RWPE1 (cell line): ENCODE results near the gene OR10H1.
A peak's percentile ranks its signal among the peaks of the same experiment; 100 is the strongest.
"Not testable (repeated sequence)": the region's sequence is repeated elsewhere in the genome, so short reads cannot be mapped to it uniquely, and the experiment has no call there.

Experiments used
- CTCF ChIA-PET: fragments of 350-600 bp; sonication (Branson Sonifier 250); formaldehyde crosslinking; extraction: SDS; loops from one replicate; lab custom pipeline; 2021; lab: Yijun Ruan, JAX
- POLR2A ChIA-PET: fragments of 400-600 bp; formaldehyde crosslinking; extraction: SDS; loops from one replicate; lab custom pipeline; 2020; ENCODE audit warnings: antibody characterized with exemption; ENCODE audit not compliant: low non-redundant PET; lab: Yijun Ruan, JAX
- DNase-seq: peaks from one replicate; pipeline ENCODE4 v3.0.0; 2012; ENCODE audit warnings: low spot score
- H3K27ac ChIP-seq: fragments of 450-650 bp; 2 replicates; pipeline ENCODE4 v1.5.1; 2017
- TF ChIP-seq, protein P1 (sequence below): fragments of 450-650 bp; conservative IDR thresholded peaks from 2 replicates; pipeline ENCODE4 v1.5.1; 2017; ENCODE audit warnings: low read depth, mild to moderate bottlenecking

The OR10H1 gene

DNA sequence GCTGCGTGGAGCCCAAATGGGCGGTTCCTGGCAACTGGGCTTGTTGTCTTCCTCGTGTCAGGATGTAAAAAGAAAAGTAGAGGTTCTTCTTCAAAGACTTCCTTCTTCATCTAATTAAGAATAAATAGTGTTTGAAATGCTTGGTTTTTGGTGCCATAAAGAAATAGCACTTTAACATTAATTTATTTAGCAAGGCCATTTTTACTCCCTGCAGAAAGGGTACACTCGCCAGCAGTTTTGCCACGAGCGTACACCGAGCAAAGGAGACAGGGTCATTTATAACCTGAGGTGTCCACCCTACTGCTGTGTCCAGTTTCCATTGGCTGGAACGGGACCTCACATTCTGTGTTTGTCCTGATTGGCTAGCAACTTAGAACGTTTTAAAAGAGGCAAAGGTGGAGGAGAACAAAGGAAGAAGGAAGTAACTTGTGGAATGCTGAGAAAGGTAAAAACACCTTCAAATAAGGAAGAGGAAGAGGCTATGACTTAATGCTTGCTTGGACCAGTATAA is 21.8 kb upstream of the OR10H1 start:
- DNase-seq: no peak
- TF ChIP-seq, protein P1, sequence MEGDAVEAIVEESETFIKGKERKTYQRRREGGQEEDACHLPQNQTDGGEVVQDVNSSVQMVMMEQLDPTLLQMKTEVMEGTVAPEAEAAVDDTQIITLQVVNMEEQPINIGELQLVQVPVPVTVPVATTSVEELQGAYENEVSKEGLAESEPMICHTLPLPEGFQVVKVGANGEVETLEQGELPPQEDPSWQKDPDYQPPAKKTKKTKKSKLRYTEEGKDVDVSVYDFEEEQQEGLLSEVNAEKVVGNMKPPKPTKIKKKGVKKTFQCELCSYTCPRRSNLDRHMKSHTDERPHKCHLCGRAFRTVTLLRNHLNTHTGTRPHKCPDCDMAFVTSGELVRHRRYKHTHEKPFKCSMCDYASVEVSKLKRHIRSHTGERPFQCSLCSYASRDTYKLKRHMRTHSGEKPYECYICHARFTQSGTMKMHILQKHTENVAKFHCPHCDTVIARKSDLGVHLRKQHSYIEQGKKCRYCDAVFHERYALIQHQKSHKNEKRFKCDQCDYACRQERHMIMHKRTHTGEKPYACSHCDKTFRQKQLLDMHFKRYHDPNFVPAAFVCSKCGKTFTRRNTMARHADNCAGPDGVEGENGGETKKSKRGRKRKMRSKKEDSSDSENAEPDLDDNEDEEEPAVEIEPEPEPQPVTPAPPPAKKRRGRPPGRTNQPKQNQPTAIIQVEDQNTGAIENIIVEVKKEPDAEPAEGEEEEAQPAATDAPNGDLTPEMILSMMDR: no peak
- ChIA-PET POLR2A (interaction anchor here (0.6 to 0.9 kb wide), 2 partner anchors 11 to 23 kb away, joined by 3 to 4 read pairs; no protein-coding TSS in a partner anchor), CTCF (interaction anchor here (0.5 to 1.7 kb wide), 2 partner anchors 27 to 73 kb away, joined by 5 to 7 read pairs; no protein-coding TSS in a partner anchor)
- peak overlapping the region; percentile 99 for H3K27ac ChIP-seq

DNA sequence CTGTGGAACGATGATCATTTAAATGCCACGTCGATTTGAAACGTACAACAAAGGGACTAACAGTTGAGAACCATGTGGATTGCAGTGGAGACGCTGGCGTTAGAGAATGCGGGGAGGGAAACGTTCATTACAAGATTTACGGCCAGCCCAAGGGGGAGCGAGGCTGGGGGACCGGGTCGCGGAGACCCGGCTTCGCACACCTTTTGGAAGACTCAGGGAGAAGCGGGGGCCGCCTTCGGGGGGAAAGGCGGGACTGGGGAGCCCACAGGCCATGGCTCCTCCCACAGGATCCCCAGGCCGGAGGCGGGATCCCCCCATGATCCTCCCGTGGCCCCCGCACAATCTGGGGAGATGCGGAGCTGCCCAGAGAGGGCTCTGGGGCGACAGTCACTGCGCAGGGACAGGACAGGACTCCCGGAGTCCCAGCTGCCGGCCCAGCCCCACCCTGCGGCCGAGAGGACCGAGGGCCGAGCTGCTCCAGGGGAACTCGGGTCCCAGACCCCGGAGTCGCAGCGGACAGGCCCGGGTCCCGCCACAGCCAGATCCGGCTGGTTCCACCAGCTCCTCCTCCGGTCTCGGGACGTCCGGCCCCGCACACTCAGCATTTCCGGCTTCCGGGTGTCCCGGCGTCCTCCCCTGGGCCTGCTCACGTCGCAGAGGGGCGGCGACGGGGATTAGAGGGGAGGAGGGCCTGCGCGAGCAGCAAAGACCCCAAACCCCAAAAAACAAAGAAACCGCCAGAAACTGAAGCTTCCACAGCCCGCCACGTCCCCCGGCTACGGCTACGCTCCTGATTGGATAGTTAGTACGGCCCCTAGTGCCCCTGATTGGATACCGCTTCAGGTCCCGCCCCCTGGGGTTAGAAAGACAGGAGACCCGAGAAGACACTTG is 21.1 kb upstream of the OR10H1 start:
- peak overlapping the region; percentile 99 for H3K27ac ChIP-seq
- POLR2A ChIA-PET: interaction anchor here (0.5 to 0.9 kb wide), 4 partner anchors 10 to 271 kb away, joined by 3 to 4 read pairs (median 3); no protein-coding TSS in a partner anchor
- CTCF ChIA-PET: interaction anchor here (1.7 kb wide), 1 partner anchor 27 kb away, joined by 5 read pairs; no protein-coding TSS in a partner anchor
- TF ChIP-seq, protein P1: no peak
- peak; percentile 99 for DNase-seq

DNA sequence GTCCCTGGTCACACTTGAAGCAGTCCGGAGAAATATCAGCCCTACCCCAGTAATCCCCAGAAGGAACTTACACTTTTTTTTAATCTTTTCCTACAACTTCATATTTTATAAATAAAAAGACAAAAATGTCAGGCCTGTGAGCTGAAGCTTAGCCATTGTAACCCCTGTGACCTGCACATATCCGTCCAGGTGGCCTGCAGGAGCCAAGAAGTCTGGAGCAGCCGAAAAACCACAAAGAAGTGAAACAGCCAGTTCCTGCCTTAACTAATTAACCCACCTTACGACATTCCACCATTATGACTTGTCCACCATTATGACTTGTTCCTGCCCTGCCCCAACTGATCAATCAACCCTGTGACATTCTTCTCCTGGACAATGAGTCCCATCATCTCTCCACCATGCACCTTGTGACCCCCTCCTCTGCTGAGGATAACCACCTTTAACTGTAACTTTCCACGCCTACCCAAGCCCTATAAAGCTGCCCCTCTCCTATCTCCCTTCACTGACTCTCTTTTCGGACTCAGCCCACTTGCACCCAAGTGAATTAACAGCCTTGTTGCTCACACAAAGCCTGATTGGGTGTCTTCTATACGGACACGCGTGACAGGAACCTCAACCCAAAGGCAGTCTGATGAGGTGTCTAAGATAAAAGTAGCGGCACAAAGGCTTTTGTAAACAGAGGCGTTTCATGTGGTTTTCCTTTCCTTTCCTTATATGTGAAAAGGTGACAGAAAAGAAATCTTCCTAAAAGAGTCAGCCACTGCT is 20.3 kb upstream of the OR10H1 start:
- CTCF ChIA-PET: interaction anchor here (0.6 kb wide), 1 partner anchor 34 kb away, joined by 3 read pairs; no protein-coding TSS in a partner anchor
- not testable (repeated sequence) for DNase-seq
- H3K27ac ChIP-seq: peak overlapping the region; percentile 99
- POLR2A ChIA-PET: interaction anchor here (0.9 kb wide), 1 partner anchor 34 kb away, joined by 3 read pairs; no protein-coding TSS in a partner anchor

DNA sequence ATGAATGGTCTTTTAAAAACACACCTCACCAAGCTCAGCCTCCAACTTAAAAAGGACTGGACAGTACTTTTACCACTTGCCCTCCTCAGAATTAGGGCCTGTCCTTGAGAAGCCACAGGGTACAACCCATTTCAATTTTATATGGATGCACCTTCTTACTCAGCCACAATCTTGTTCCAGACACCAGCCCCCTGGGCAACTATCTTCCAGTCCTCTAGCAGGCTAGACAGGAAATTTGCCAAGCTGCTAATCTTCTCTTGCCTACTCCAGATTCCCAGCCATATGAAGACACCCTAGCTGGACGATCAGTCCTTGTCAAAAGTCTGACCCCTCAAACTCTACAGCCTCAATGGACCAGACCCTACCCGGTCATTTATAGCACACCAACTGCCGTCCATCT is 18.8 kb upstream of the OR10H1 start:
- CTCF ChIA-PET, H3K27ac ChIP-seq, DNase-seq: not testable (repeated sequence)
- POLR2A ChIA-PET: interaction anchor here (0.6 kb wide), 1 partner anchor 10 kb away, joined by 8 read pairs; no protein-coding TSS in a partner anchor

DNA sequence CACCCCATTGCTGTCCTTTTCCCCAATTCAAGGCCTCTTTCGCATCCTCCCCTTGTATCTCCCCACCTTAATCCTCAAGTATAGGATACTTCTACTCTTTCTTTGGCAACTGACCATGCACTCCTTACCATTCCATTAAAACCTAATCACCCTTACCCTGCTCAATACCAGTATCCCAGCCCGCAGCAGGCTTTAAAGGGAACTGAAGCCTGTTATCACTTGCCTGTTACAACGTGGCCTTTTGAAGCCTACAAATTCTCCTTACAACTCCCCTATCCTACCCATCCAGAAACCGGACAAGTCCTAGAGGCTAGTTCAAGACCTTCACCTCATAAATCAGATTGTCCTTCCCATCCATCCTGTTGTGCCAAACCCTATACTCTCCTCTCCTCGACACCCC is 16.2 kb upstream of the OR10H1 start:
- no peak for DNase-seq
- ChIA-PET POLR2A (no interaction called here), CTCF (no interaction called here)
- TF ChIP-seq, protein P1: no peak
- H3K27ac ChIP-seq: no peak overlapping the region

DNA sequence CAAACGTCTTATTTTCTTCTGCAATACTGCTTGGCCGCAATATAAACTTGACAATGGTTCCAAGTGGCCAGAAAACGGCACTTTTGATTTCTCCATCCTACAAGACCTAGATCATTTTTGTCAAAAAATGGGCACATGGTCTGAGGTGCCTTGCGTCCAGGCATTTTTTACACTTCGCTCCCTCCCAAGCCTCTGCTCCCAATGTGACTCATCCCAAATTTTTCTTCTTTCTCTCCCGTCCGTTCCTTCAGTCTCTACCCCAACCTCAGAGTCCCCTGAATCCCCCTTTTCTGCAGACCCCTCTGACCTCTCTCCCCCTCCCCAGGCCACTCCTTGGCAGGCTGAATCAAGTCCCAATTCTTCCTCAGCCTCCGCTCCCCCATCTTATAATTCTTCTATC is 14.3 kb upstream of the OR10H1 start:
- no peak for DNase-seq
- TF ChIP-seq, protein P1: no peak
- no peak overlapping the region for H3K27ac ChIP-seq
- CTCF ChIA-PET: no interaction called here
- POLR2A ChIA-PET: no interaction called here

DNA sequence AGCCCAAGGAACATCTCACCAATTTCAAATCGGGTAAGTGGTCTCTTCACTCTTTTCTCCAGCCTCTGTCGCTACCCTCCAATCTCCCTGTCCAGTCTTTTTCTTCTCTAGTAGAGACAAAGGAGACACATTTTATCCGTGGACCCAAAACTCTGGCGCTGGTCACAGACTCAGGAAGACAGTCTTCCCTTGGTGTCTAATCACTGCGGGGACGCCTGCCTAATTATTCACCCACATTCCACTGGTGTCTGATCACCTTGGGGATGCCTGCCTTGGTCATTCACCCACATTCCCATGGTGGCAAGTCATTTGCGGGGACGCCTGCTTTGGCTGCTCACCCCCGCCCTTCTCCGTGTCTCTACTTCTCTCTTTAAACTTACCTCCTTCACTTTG is 13.8 kb upstream of the OR10H1 start:
- TF ChIP-seq, protein P1: no peak
- ChIA-PET POLR2A (no interaction called here), CTCF (no interaction called here)
- H3K27ac ChIP-seq: no peak overlapping the region
- DNase-seq: no peak

DNA sequence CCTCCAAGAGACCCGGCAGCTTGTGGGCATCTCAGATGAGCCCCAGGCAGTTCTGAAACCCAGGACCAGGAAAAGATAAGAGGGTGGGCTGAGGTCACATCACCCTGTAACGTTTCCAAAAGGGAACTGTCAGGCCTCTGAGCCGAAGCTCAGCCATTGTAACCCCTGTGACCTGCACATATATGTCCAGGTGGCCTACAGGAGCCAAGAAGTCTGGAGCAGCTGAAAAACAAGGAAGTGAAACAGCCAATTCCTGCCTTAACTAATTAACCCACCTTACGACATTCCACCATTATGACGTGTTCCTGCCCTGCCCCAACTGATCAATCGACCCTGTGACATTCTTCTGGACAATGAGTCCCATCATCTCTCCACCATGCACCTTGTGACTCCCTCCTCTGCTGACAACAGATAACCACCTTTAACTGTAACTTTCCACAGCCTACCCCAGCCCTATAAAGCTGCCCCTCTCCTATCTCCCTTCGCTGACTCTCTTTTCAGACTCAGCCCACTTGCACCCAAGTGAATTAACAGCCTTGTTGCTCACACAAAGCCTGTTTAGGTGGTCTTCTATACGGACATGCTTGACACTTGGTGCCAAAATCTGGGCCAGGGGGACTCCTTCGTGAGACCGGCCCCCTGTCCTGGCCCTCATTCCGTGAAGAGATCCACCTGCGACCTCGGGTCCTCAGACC is 13.3 kb upstream of the OR10H1 start:
- H3K27ac ChIP-seq, DNase-seq, POLR2A ChIA-PET, CTCF ChIA-PET: not testable (repeated sequence)
